H9 (cell line): ENCODE data around the gene LRTM2. TPM values are rescaled to one million over a fixed set of nuclear protein-coding genes. Genes with fewer than 3 reads are reported as not detected.

ENCODE experiments used
- DNase-seq: peaks from one replicate; pipeline ENCODE4 v3.0.0-alpha.2; 2017
- H2AFZ ChIP-seq: one replicate; pipeline ENCODE4 v1.6.1; 2013; ENCODE audit warnings: mild to moderate bottlenecking, low read length, control low read depth, moderate library complexity
- H2AK5ac ChIP-seq: 2 replicates; pipeline ENCODE4 v1.6.1; 2013; ENCODE audit warnings: low read length, control low read depth, mixed read lengths; ENCODE audit not compliant: insufficient read length
- H2BK120ac ChIP-seq: one replicate; pipeline ENCODE4 v1.6.1; 2013; ENCODE audit warnings: low read depth, mild to moderate bottlenecking, low read length, control low read depth, inconsistent platforms; ENCODE audit not compliant: poor library complexity, severe bottlenecking
- H2BK12ac ChIP-seq: 2 replicates; pipeline ENCODE4 v1.6.1; 2013; ENCODE audit warnings: low read length, control low read depth, mixed read lengths, low read depth; ENCODE audit not compliant: insufficient read length
- H2BK15ac ChIP-seq: 2 replicates; pipeline ENCODE4 v1.6.1; 2013; ENCODE audit warnings: low read depth, low read length, control low read depth
- H2BK20ac ChIP-seq: one replicate; pipeline ENCODE4 v1.6.1; 2013; ENCODE audit warnings: low read depth, mild to moderate bottlenecking, low read length, control low read depth, inconsistent platforms; ENCODE audit not compliant: poor library complexity, severe bottlenecking
- H2BK5ac ChIP-seq: 2 replicates; pipeline ENCODE4 v1.6.1; 2013; ENCODE audit warnings: low read length, control low read depth, mixed read lengths; ENCODE audit not compliant: insufficient read length
- H3K14ac ChIP-seq: 2 replicates; pipeline ENCODE4 v1.6.1; 2013; ENCODE audit warnings: low read length, control low read depth; ENCODE audit not compliant: insufficient read depth
- H3K18ac ChIP-seq: 2 replicates; pipeline ENCODE4 v1.6.1; 2013; ENCODE audit warnings: low read depth, mild to moderate bottlenecking, mixed read lengths, low read length, control low read depth; ENCODE audit not compliant: insufficient read length
- H3K23ac ChIP-seq: 2 replicates; pipeline ENCODE4 v1.6.1; 2013; ENCODE audit warnings: low read length, control low read depth, mixed read lengths, low read depth; ENCODE audit not compliant: insufficient read length
- H3K23me2 ChIP-seq: 2 replicates; pipeline ENCODE4 v1.6.1; 2013; ENCODE audit warnings: low read depth, mild to moderate bottlenecking, mixed read lengths, low read length, control low read depth; ENCODE audit not compliant: insufficient read length, poor library complexity, severe bottlenecking
- H3K27ac ChIP-seq: 2 replicates; pipeline ENCODE4 v1.5.1; 2013; ENCODE audit warnings: low read length, control low read depth, mixed read lengths, low read depth; ENCODE audit not compliant: insufficient read length
- H3K27me3 ChIP-seq: 2 replicates; pipeline ENCODE4 v1.6.1; 2013; ENCODE audit warnings: low read length, control low read depth, inconsistent platforms; ENCODE audit not compliant: insufficient read depth
- H3K4ac ChIP-seq: 2 replicates; pipeline ENCODE4 v1.6.1; 2013; ENCODE audit warnings: low read depth, mild to moderate bottlenecking, control low read depth, inconsistent platforms, low read length, moderate library complexity
- H3K4me1 ChIP-seq: 2 replicates; pipeline ENCODE4 v1.6.1; 2013; ENCODE audit warnings: low read length, control low read depth, inconsistent platforms; ENCODE audit not compliant: insufficient read depth
- H3K4me2 ChIP-seq: 2 replicates; pipeline ENCODE4 v1.6.1; 2013; ENCODE audit warnings: low read length, control low read depth, mixed read lengths; ENCODE audit not compliant: insufficient read length, insufficient read depth
- H3K56ac ChIP-seq: 2 replicates; pipeline ENCODE4 v1.6.1; 2013; ENCODE audit warnings: low read depth, mild to moderate bottlenecking, mixed read lengths, low read length, control low read depth; ENCODE audit not compliant: insufficient read length
- H3K79me1 ChIP-seq: 2 replicates; pipeline ENCODE4 v1.6.1; 2013; ENCODE audit warnings: low read depth, mild to moderate bottlenecking, moderate library complexity, low read length, control low read depth, inconsistent platforms; ENCODE audit not compliant: insufficient read depth, poor library complexity, severe bottlenecking
- H3K79me2 ChIP-seq: 2 replicates; pipeline ENCODE4 v1.6.1; 2013; ENCODE audit warnings: low read length, control low read depth, inconsistent platforms; ENCODE audit not compliant: insufficient read depth
- H3K9ac ChIP-seq: 2 replicates; pipeline ENCODE4 v1.6.1; 2013; ENCODE audit warnings: low read length, control low read depth, mixed read lengths; ENCODE audit not compliant: insufficient read length; ENCODE audit errors: extremely low read depth
- H3K9me3 ChIP-seq: one replicate; pipeline ENCODE4 v1.6.1; 2013; ENCODE audit warnings: low read depth, low read length, inconsistent platforms; ENCODE audit not compliant: control insufficient read depth
- H3T11ph ChIP-seq: one replicate; pipeline ENCODE4 v1.6.1; 2013; ENCODE audit warnings: mild to moderate bottlenecking, low read length, control low read depth, inconsistent platforms
- H4K20me1 ChIP-seq: one replicate; pipeline ENCODE4 v1.6.1; 2013; ENCODE audit not compliant: control insufficient read depth, insufficient read length, insufficient read depth
- H4K5ac ChIP-seq: 2 replicates; pipeline ENCODE4 v1.6.1; 2013; ENCODE audit warnings: low read depth, mild to moderate bottlenecking, mixed read lengths, low read length, control low read depth; ENCODE audit not compliant: insufficient read length
- H4K8ac ChIP-seq: replicated peaks from 2 replicates; pipeline ENCODE4 v1.6.1; 2013; ENCODE audit warnings: low read length, control low read depth, mixed read lengths, low read depth; ENCODE audit not compliant: insufficient read length
- H4K91ac ChIP-seq: 2 replicates; pipeline ENCODE4 v1.6.1; 2013; ENCODE audit warnings: low read depth, mild to moderate bottlenecking, moderate library complexity, mixed read lengths, low read length, control low read depth; ENCODE audit not compliant: insufficient read length
- H3K27ac Mint-ChIP-seq, 3 experiments: 2 replicates in 2 of 3; 3 replicates in 1 of 3; pipeline ENCODE4 v1.8.0; 2020 to 2021; ENCODE audit warnings: mixed read lengths in 3 of 3, mild to moderate bottlenecking in 1 of 3, moderate library complexity in 1 of 3
- H3K27me3 Mint-ChIP-seq: 2 replicates; pipeline ENCODE4 v1.8.0; 2021; ENCODE audit warnings: low read depth, mild to moderate bottlenecking, moderate library complexity, mixed read lengths
- H3K36me3 Mint-ChIP-seq, 3 experiments: 2 replicates in 2 of 3; 3 replicates in 1 of 3; pipeline ENCODE4 v1.8.0; 2020 to 2021; ENCODE audit warnings: low read depth in 3 of 3, mixed read lengths in 3 of 3; ENCODE audit not compliant: insufficient read depth in 1 of 3
- H3K4me1 Mint-ChIP-seq, 2 experiments: 2 replicates each; pipeline ENCODE4 v1.8.0; 2020; ENCODE audit warnings: mixed read lengths in 2 of 2
- H3K4me3 Mint-ChIP-seq, 2 experiments: 2 replicates in 1 of 2; 3 replicates in 1 of 2; pipeline ENCODE4 v1.8.0; 2020 to 2021; ENCODE audit warnings: mild to moderate bottlenecking in 2 of 2, mixed read lengths in 2 of 2, moderate library complexity in 1 of 2
- H3K9me3 Mint-ChIP-seq, 2 experiments: 2 replicates in 1 of 2; 3 replicates in 1 of 2; pipeline ENCODE4 v1.8.0; 2020; ENCODE audit warnings: mild to moderate bottlenecking in 2 of 2, mixed read lengths in 2 of 2, moderate library complexity in 1 of 2
- CTCF ChIP-seq: fragments of 200-600 bp; sonication (generic); conservative IDR thresholded peaks from 3 replicates; pipeline ENCODE4 v1.8.0; 2021; ENCODE audit warnings: antibody characterized with exemption, mild to moderate bottlenecking
- WGBS: extraction: QIAGEN DNeasy Blood & Tissue Kit; methylation state at CpG from one replicate; pipeline ENCODE4 v1.1.7; 2013; ENCODE audit warnings: missing lambda C conversion rate, low lambda C conversion rate, mixed read lengths; ENCODE audit not compliant: insufficient read length; ENCODE audit errors: extremely low coverage; 5-methylcytosine and 5-hydroxymethylcytosine counted together
- total RNA-seq: library from RNA; stranded (reverse); gene quantifications from 2 replicates; pipeline ENCODE4 v1.2.1, GENCODE V29; 2021

The LRTM2 gene
- total RNA-seq, 1 experiment from 2014 or later = not detected

- no CpG with 5 or more reads among the region's 8 CpGs for WGBS
- no peak overlapping the region for H3K56ac ChIP-seq
- H3K9me3 Mint-ChIP-seq = peaks cover 0 to 3% of the 10 kb centered on the region in 2 experiments; a peak in 1 of 5 replicates
Measured at GRCh38 chr12:1883513-1883912, 63.1 kb downstream of the LRTM2 start.

More at GRCh38 chr12:1883513-1883912, 63.1 kb downstream of the LRTM2 start:
- peaks cover 4% of the 10 kb centered on the region in 2 experiments for H3K4me1 Mint-ChIP-seq
- no peak overlapping the region; a peak in 1 of 7 replicates for H3K27ac Mint-ChIP-seq
- H3K27me3 ChIP-seq = no peaks in the 10 kb centered on the region
- no peaks in the 10 kb centered on the region for H3K79me1 ChIP-seq
- no peaks in the 10 kb centered on the region for H3K79me2 ChIP-seq
- no peak overlapping the region for H2AFZ ChIP-seq
- no peaks in the 10 kb centered on the region; the same call in 1 of the 2 replicates for H3K27me3 Mint-ChIP-seq
- no peak for DNase-seq
- H3T11ph ChIP-seq = no peak overlapping the region
- H3K4me1 ChIP-seq = no peaks in the 10 kb centered on the region
- H3K14ac ChIP-seq = no peak overlapping the region
- H2BK20ac ChIP-seq = no peak overlapping the region
- no peak overlapping the region for H3K23ac ChIP-seq
- H3K4ac ChIP-seq = no peak overlapping the region
- no peak overlapping the region for H3K4me3 Mint-ChIP-seq
- peaks cover 0 to 5% (median 0%) of the 10 kb centered on the region in 3 experiments; a peak in 2 of 7 replicates for H3K36me3 Mint-ChIP-seq
- no peak overlapping the region for H2BK15ac ChIP-seq
- no peak overlapping the region for H4K5ac ChIP-seq
- no peak overlapping the region for H4K8ac ChIP-seq
- H3K9ac ChIP-seq = no peak overlapping the region
- H2BK12ac ChIP-seq = no peak overlapping the region
- H2AK5ac ChIP-seq = no peak overlapping the region
- no peak for TF ChIP-seq CTCF
- H2BK5ac ChIP-seq = no peak overlapping the region
- H3K18ac ChIP-seq = no peak overlapping the region
- H4K20me1 ChIP-seq = no peaks in the 10 kb centered on the region
- peaks cover 2% of the 10 kb centered on the region for H3K23me2 ChIP-seq
- H2BK120ac ChIP-seq = no peak overlapping the region
- H4K91ac ChIP-seq = no peak overlapping the region
- H3K9me3 ChIP-seq = no peaks in the 10 kb centered on the region
- no peak overlapping the region for H3K4me2 ChIP-seq
- no peak overlapping the region for H3K27ac ChIP-seq
